Progenitor cell of endocrine pancreas (in vitro differentiated cells): ENCODE measurements around the gene PNPLA5. TPM values are rescaled to one million over a fixed set of nuclear protein-coding genes. Genes with fewer than 3 reads are reported as not detected.

Source experiments
- DNase-seq: peaks from one replicate; pipeline ENCODE4 v3.0.0; 2021; ENCODE audit warnings: low spot score; ENCODE audit not compliant: unreplicated experiment
- H3K27ac Mint-ChIP-seq: 2 replicates; pipeline ENCODE4 v1.8.0; 2021; ENCODE audit warnings: mild to moderate bottlenecking, moderate library complexity, mixed read lengths
- H3K27me3 Mint-ChIP-seq: 2 replicates; pipeline ENCODE4 v1.8.0; 2021; ENCODE audit warnings: mixed read lengths
- H3K36me3 Mint-ChIP-seq: 2 replicates; pipeline ENCODE4 v1.8.0; 2022; ENCODE audit warnings: mixed read lengths; ENCODE audit not compliant: insufficient read depth
- H3K4me1 Mint-ChIP-seq: 2 replicates; pipeline ENCODE4 v1.8.0; 2021; ENCODE audit warnings: low read depth, mixed read lengths
- H3K4me3 Mint-ChIP-seq: 2 replicates; pipeline ENCODE4 v1.8.0; 2021; ENCODE audit warnings: low read depth, mild to moderate bottlenecking, moderate library complexity, mixed read lengths
- H3K9me3 Mint-ChIP-seq: 2 replicates; pipeline ENCODE4 v1.8.0; 2021; ENCODE audit warnings: low read depth, mixed read lengths
- total RNA-seq: library from RNA; stranded (reverse); gene quantifications from 2 replicates; pipeline ENCODE4 v1.2.1, GENCODE V29; 2021
- TF ChIP-seq, protein P1 (sequence below): fragments of 200-600 bp; sonication (generic); IDR thresholded peaks from one replicate; pipeline ENCODE4 v1.5.0; 2021; ENCODE audit warnings: antibody characterized with exemption, mild to moderate bottlenecking; ENCODE audit not compliant: unreplicated experiment

The PNPLA5 gene
- total RNA-seq, 1 donor from 2014 or later = not detected

DNA sequence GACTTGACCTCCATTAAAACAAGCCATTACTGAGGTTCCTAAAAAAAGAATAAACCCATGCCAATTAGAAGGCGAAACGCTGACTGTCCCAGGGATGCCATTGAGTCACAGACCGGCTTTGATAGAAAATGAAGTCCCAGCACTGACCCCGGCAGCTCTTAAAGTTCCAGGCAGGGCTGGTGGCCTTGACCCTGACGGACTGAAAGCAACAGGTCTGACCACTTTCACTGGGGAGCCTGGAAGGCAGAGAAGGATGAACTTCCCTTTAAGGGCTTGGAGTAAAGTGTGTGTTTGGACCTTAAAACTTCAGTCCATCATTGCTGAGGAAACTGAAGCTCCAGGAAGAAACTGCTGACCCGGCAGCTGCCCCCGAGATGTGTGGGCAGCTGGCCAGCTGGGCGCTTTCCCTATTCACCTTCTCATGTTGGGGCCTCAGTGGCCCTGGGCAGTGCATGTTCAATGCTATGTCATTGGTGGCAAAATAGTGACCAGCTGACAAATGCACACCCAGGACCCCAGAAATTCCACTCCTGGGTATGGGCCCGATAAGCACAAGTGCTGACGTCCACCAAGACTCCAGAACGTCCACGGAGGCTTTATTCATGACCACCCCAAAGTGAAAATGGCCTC is 60.8 kb downstream of the PNPLA5 start:
- Mint-ChIP-seq H3K36me3 (peaks cover 3% of the 10 kb centered on the region), H3K9me3 (no peaks in the 10 kb centered on the region), H3K27ac (no peak overlapping the region), H3K4me1 (no peaks in the 10 kb centered on the region), H3K27me3 (no peaks in the 10 kb centered on the region), H3K4me3 (no peak overlapping the region)
- TF ChIP-seq, protein P1, sequence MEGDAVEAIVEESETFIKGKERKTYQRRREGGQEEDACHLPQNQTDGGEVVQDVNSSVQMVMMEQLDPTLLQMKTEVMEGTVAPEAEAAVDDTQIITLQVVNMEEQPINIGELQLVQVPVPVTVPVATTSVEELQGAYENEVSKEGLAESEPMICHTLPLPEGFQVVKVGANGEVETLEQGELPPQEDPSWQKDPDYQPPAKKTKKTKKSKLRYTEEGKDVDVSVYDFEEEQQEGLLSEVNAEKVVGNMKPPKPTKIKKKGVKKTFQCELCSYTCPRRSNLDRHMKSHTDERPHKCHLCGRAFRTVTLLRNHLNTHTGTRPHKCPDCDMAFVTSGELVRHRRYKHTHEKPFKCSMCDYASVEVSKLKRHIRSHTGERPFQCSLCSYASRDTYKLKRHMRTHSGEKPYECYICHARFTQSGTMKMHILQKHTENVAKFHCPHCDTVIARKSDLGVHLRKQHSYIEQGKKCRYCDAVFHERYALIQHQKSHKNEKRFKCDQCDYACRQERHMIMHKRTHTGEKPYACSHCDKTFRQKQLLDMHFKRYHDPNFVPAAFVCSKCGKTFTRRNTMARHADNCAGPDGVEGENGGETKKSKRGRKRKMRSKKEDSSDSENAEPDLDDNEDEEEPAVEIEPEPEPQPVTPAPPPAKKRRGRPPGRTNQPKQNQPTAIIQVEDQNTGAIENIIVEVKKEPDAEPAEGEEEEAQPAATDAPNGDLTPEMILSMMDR = no peak
- no peak for DNase-seq

DNA sequence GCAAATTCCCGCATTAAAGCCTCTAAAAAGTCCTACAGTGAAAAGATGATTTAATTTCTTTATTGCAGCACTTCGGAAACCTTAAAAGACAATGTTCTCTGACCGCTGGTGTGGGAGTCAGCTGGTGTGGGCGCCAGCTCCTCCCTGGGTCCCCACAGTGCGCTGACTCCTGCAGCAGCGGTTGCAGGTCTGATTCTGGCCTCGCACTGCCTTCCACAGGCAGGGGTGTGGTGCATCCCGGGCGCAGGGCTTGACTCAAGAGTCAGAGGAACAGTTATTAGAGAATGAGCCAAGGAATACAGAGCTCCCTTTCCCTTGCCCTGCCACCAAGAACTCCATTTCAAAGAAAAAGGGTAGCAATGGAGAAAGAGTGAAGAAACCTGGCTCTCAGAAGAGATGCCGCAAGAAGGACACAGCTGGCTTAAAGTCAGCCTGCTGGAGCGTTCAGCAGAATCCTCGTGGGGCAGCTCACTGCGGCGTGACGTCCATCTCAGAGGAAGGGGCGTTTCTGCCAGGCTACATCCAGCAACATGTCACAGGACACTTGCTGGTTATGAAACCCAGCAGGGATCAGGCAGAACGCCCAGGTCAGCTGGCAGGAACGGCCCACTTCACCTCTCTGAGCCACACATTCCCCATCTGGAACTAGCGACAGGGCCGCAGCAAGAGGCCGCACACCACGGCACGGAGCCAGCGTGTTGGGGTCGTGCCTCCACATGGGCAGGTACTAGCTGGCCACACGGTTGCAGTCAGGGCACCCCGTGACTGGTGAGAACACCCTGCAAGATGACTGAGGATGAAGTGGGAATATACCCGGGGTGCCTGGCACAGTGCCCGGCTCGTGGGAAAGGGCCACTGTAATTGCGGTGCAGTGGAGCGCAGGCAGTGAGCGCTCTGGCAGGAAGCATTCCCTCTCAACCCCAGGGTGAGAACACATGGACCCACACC is 61.6 kb downstream of the PNPLA5 start:
- Mint-ChIP-seq H3K9me3 (no peaks in the 10 kb centered on the region), H3K4me1 (no peaks in the 10 kb centered on the region), H3K27me3 (no peaks in the 10 kb centered on the region), H3K27ac (no peak overlapping the region), H3K36me3 (no peaks in the 10 kb centered on the region), H3K4me3 (no peak overlapping the region)
- DNase-seq = no peak
- TF ChIP-seq, protein P1 = no peak

Other genes starting within 250 kb of the PNPLA5 start
- gene EFCAB6, start 79.7 kb downstream of the PNPLA5 start, total RNA-seq = 7.0 and 8.6 TPM in 2 replicates
- 6.6 and 7.0 TPM in 2 replicates for gene SULT4A1, start 29.5 kb downstream of the PNPLA5 start, total RNA-seq
- gene PNPLA3, start 31.8 kb upstream of the PNPLA5 start, total RNA-seq = 11.4 and 12.2 TPM in 2 replicates
- gene SAMM50, start 63.4 kb upstream of the PNPLA5 start, total RNA-seq = 50.9 and 53.7 TPM in 2 replicates
- gene PARVB, start 132.3 kb upstream of the PNPLA5 start, total RNA-seq = 10.6 and 11.8 TPM in 2 replicates